GM23338 (cell line): ENCODE measurements around the gene SIN3B. TPM values are rescaled to one million over a fixed set of nuclear protein-coding genes. Genes with fewer than 3 reads are reported as not detected.

Experiments used
- ATAC-seq: fragments of 200-7000 bp; cut with Tn5 transposase; 3 replicates; pipeline ENCODE4 v1.9.1; 2020
- DNase-seq: peaks from one replicate; pipeline ENCODE4 v3.0.0-alpha.2; 2015; ENCODE audit warnings: low spot score
- H2AFZ ChIP-seq: fragments of 200-600 bp; sonication (generic); 2 replicates; pipeline ENCODE4 v1.8.0; 2016; ENCODE audit warnings: antibody characterized with exemption, mild to moderate bottlenecking, moderate library complexity
- H3F3A ChIP-seq: fragments of 200-600 bp; sonication (generic); replicated peaks from 2 replicates; pipeline ENCODE4 v1.8.0; 2017; ENCODE audit warnings: antibody characterized with exemption, mixed run types, low read depth
- H3K27ac ChIP-seq: fragments of 200-600 bp; sonication (generic); 2 replicates; pipeline ENCODE4 v1.6.1; 2016; ENCODE audit warnings: low read depth
- H3K27me3 ChIP-seq: fragments of 200-600 bp; sonication (generic); 2 replicates; pipeline ENCODE4 v1.8.0; 2016; ENCODE audit warnings: mild to moderate bottlenecking, mixed run types, moderate library complexity; ENCODE audit not compliant: insufficient read depth
- H3K36me3 ChIP-seq: fragments of 200-600 bp; sonication (generic); 2 replicates; pipeline ENCODE4 v1.8.0; 2016; ENCODE audit warnings: mild to moderate bottlenecking; ENCODE audit not compliant: insufficient read depth
- H3K4me1 ChIP-seq: fragments of 200-600 bp; sonication (generic); 2 replicates; pipeline ENCODE4 v1.8.0; 2016; ENCODE audit warnings: mild to moderate bottlenecking, moderate library complexity; ENCODE audit not compliant: insufficient read depth
- H3K4me2 ChIP-seq: fragments of 200-600 bp; sonication (generic); 2 replicates; pipeline ENCODE4 v1.7.1; 2017; ENCODE audit warnings: mixed run types
- H3K4me3 ChIP-seq: fragments of 200-600 bp; sonication (generic); 2 replicates; pipeline ENCODE4 v1.6.1; 2016; ENCODE audit warnings: mixed run types
- H3K79me2 ChIP-seq: fragments of 200-600 bp; sonication (generic); replicated peaks from 2 replicates; pipeline ENCODE4 v1.8.0; 2017; ENCODE audit warnings: mild to moderate bottlenecking; ENCODE audit not compliant: insufficient read depth
- H3K9me2 ChIP-seq: fragments of 200-600 bp; sonication (generic); 2 replicates; pipeline ENCODE4 v1.8.0; 2017; ENCODE audit not compliant: insufficient read depth
- H4K20me1 ChIP-seq: fragments of 200-600 bp; sonication (generic); replicated peaks from 2 replicates; pipeline ENCODE4 v1.8.0; 2017; ENCODE audit warnings: mild to moderate bottlenecking; ENCODE audit not compliant: insufficient read depth
- H3K27ac Mint-ChIP-seq: 2 replicates; pipeline ENCODE4 v1.8.0; 2020; ENCODE audit warnings: inconsistent platforms, mild to moderate bottlenecking, moderate library complexity, mixed read lengths
- H3K27me3 Mint-ChIP-seq: 3 replicates; pipeline ENCODE4 v1.8.0; 2022; ENCODE audit warnings: low read depth, mild to moderate bottlenecking, moderate library complexity, mixed read lengths, inconsistent platforms; ENCODE audit not compliant: insufficient read depth, poor library complexity
- H3K36me3 Mint-ChIP-seq: 3 replicates; pipeline ENCODE4 v1.8.0; 2021; ENCODE audit warnings: low read depth, mild to moderate bottlenecking, inconsistent platforms, moderate library complexity, mixed read lengths
- H3K4me1 Mint-ChIP-seq: 3 replicates; pipeline ENCODE4 v1.8.0; 2020; ENCODE audit warnings: mild to moderate bottlenecking, inconsistent platforms, mixed read lengths
- H3K4me3 Mint-ChIP-seq: 3 replicates; pipeline ENCODE4 v1.8.0; 2021; ENCODE audit warnings: moderate library complexity, mild to moderate bottlenecking, inconsistent platforms, mixed read lengths
- H3K9me3 Mint-ChIP-seq: 3 replicates; pipeline ENCODE4 v1.8.0; 2020; ENCODE audit warnings: moderate library complexity, mild to moderate bottlenecking, inconsistent platforms, mixed read lengths
- NANOG ChIP-seq: IDR thresholded peaks from 2 replicates; pipeline ENCODE4 v1.6.1; 2016; ENCODE audit warnings: antibody characterized with exemption, borderline replicate concordance
- STAT1 ChIP-seq: IDR thresholded peaks from one replicate; pipeline ENCODE4 v1.6.1; 2016; ENCODE audit warnings: antibody characterized with exemption; ENCODE audit not compliant: unreplicated experiment
- ZNF114 ChIP-seq: fragments of 250-450 bp; sonication (Bioruptor Pico); IDR thresholded peaks from 2 replicates; pipeline ENCODE4 v1.5.0; 2020; ENCODE audit warnings: mild to moderate bottlenecking, moderate library complexity
- polyA plus RNA-seq: library from polyadenylated mRNA; unstranded; fragments of >200 nt; fragmentation: Nextera tagmentation; extraction: Ambion mirVana; gene quantifications from 2 replicates; pipeline ENCODE4 v1.2.1, GENCODE V29; 2016
- total RNA-seq: library from RNA; depleted of rRNA; stranded (reverse); fragments of >200 nt; shearing (Covaris generic); gene quantifications from 2 replicates; pipeline ENCODE4 v1.2.3, GENCODE V29; 2014
- TF ChIP-seq, protein P1 (sequence below): fragments of 250-450 bp; sonication (Bioruptor Pico); IDR thresholded peaks from 2 replicates; pipeline ENCODE4 v1.5.0; 2020; ENCODE audit warnings: mild to moderate bottlenecking, moderate library complexity
- TF ChIP-seq, protein P2 (sequence below): IDR thresholded peaks from one replicate; pipeline ENCODE4 v1.6.1; 2018; ENCODE audit warnings: antibody characterized with exemption; ENCODE audit not compliant: unreplicated experiment

SIN3B gene
- total and polyA plus RNA-seq, 2 experiments from 2014 or later = 37.6 to 68.6 TPM

DNA sequence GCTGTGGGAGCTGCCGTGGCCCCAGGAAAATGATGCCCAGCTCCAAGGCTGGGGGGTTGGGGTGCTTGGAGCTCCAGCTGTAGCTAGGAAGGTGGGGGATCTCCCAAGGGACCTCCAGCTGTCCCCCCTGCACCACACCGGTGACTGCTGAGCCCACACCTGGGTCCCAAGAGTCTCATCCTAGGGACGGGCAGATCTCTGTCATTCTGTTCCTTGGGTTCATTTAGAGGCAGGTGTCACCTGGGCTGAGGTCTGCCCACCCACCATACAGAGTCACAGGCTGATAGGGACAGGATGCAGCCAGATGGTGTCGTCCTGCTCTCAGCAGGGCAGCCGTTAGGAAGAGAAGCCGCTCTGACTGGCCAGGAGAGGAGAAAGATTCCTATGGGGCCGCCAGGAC is 64.9 kb downstream of the SIN3B start (continued):
- TF ChIP-seq, protein P1, sequence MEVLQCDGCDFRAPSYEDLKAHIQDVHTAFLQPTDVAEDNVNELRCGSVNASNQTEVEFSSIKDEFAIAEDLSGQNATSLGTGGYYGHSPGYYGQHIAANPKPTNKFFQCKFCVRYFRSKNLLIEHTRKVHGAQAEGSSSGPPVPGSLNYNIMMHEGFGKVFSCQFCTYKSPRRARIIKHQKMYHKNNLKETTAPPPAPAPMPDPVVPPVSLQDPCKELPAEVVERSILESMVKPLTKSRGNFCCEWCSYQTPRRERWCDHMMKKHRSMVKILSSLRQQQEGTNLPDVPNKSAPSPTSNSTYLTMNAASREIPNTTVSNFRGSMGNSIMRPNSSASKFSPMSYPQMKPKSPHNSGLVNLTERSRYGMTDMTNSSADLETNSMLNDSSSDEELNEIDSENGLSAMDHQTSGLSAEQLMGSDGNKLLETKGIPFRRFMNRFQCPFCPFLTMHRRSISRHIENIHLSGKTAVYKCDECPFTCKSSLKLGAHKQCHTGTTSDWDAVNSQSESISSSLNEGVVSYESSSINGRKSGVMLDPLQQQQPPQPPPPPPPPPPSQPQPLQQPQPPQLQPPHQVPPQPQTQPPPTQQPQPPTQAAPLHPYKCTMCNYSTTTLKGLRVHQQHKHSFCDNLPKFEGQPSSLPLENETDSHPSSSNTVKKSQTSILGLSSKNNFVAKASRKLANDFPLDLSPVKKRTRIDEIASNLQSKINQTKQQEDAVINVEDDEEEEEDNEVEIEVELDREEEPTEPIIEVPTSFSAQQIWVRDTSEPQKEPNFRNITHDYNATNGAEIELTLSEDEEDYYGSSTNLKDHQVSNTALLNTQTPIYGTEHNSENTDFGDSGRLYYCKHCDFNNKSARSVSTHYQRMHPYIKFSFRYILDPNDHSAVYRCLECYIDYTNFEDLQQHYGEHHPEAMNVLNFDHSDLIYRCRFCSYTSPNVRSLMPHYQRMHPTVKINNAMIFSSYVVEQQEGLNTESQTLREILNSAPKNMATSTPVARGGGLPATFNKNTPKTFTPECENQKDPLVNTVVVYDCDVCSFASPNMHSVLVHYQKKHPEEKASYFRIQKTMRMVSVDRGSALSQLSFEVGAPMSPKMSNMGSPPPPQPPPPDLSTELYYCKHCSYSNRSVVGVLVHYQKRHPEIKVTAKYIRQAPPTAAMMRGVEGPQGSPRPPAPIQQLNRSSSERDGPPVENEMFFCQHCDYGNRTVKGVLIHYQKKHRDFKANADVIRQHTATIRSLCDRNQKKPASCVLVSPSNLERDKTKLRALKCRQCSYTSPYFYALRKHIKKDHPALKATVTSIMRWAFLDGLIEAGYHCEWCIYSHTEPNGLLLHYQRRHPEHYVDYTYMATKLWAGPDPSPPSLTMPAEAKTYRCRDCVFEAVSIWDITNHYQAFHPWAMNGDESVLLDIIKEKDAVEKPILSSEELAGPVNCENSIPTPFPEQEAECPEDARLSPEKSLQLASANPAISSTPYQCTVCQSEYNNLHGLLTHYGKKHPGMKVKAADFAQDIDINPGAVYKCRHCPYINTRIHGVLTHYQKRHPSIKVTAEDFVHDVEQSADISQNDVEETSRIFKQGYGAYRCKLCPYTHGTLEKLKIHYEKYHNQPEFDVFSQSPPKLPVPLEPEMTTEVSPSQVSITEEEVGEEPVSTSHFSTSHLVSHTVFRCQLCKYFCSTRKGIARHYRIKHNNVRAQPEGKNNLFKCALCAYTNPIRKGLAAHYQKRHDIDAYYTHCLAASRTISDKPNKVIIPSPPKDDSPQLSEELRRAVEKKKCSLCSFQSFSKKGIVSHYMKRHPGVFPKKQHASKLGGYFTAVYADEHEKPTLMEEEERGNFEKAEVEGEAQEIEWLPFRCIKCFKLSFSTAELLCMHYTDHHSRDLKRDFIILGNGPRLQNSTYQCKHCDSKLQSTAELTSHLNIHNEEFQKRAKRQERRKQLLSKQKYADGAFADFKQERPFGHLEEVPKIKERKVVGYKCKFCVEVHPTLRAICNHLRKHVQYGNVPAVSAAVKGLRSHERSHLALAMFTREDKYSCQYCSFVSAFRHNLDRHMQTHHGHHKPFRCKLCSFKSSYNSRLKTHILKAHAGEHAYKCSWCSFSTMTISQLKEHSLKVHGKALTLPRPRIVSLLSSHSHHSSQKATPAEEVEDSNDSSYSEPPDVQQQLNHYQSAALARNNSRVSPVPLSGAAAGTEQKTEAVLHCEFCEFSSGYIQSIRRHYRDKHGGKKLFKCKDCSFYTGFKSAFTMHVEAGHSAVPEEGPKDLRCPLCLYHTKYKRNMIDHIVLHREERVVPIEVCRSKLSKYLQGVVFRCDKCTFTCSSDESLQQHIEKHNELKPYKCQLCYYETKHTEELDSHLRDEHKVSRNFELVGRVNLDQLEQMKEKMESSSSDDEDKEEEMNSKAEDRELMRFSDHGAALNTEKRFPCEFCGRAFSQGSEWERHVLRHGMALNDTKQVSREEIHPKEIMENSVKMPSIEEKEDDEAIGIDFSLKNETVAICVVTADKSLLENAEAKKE (CRISPR knock-in tag) = no peak

DNA sequence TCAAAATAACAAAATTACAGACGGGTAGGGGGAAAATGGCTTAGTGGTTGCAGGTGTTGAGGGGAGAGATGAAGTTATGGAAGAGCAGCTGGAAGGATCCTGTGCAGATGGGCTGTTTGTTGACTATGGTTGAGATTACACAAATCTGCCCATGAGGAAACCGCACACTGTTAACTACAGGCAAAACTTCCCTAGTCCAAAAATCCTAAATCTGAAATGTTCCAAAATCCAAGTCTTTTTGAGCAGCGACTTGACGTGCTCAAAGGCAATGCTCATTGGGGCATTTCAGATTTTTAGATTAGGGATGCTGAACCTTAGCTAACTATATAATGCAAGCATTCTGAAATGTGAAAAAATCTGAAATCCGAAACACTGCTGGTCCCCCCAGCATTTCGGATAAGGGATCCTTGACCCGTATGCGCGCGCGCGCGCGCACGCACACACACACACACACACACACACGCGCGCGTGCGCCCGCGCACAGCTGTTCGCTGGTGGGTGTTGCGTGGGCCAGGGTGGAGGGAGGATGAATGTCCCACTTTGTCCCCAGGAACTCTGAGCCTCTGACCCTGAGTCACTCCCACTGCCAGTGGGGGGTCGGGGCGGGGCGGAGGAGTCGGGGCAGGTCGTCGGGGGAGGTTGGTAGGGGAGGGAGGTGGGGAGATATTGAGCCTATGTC is 66.4 kb downstream of the SIN3B start:
- ATAC-seq (peak; percentile 3), DNase-seq (no peak)
- Histone ChIP-seq H3K4me3 (peak overlapping the region; percentile 91), H3K9me2 (no peaks in the 10 kb centered on the region), H2AFZ (peak overlapping the region; percentile 97), H3K27ac (no peak overlapping the region), H3K36me3 (no peaks in the 10 kb centered on the region), H3K27me3 (peaks cover 16% of the 10 kb centered on the region), H3K79me2 (no peaks in the 10 kb centered on the region), H3K4me2 (peak overlapping the region; percentile 92), H4K20me1 (no peaks in the 10 kb centered on the region), H3K4me1 (peaks cover 3% of the 10 kb centered on the region; the same call in 1 of the 2 replicates), H3F3A (no peaks in the 10 kb centered on the region)
- no peaks in the 10 kb centered on the region; the same call in 2 of the 3 replicates for H3K9me3 Mint-ChIP-seq
- H3K4me1 Mint-ChIP-seq = peaks cover 5% of the 10 kb centered on the region; the same call in 1 of the 3 replicates
- H3K27ac Mint-ChIP-seq = no peak overlapping the region
- H3K27me3 Mint-ChIP-seq = peaks cover 27% of the 10 kb centered on the region
- H3K36me3 Mint-ChIP-seq = no peaks in the 10 kb centered on the region
- peak overlapping the region; percentile 60 for H3K4me3 Mint-ChIP-seq
- TF ChIP-seq STAT1 (no peak), NANOG (no peak), ZNF114 (CRISPR knock-in tag) (no peak)
- TF ChIP-seq, protein P2, sequence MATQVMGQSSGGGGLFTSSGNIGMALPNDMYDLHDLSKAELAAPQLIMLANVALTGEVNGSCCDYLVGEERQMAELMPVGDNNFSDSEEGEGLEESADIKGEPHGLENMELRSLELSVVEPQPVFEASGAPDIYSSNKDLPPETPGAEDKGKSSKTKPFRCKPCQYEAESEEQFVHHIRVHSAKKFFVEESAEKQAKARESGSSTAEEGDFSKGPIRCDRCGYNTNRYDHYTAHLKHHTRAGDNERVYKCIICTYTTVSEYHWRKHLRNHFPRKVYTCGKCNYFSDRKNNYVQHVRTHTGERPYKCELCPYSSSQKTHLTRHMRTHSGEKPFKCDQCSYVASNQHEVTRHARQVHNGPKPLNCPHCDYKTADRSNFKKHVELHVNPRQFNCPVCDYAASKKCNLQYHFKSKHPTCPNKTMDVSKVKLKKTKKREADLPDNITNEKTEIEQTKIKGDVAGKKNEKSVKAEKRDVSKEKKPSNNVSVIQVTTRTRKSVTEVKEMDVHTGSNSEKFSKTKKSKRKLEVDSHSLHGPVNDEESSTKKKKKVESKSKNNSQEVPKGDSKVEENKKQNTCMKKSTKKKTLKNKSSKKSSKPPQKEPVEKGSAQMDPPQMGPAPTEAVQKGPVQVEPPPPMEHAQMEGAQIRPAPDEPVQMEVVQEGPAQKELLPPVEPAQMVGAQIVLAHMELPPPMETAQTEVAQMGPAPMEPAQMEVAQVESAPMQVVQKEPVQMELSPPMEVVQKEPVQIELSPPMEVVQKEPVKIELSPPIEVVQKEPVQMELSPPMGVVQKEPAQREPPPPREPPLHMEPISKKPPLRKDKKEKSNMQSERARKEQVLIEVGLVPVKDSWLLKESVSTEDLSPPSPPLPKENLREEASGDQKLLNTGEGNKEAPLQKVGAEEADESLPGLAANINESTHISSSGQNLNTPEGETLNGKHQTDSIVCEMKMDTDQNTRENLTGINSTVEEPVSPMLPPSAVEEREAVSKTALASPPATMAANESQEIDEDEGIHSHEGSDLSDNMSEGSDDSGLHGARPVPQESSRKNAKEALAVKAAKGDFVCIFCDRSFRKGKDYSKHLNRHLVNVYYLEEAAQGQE = no peak
- TF ChIP-seq, protein P1 (CRISPR knock-in tag) = no peak
